Prostate gland (tissue), 2 donors: ENCODE results near the gene LAIR1. TPM values are rescaled to one million over a fixed set of nuclear protein-coding genes. Genes with fewer than 3 reads are reported as not detected.
"Not testable (repeated sequence)": the region's sequence is repeated elsewhere in the genome, so short reads cannot be mapped to it uniquely, and the experiment has no call there.

Source experiments
- DNase-seq: peaks from one replicate; pipeline ENCODE4 v3.0.0-alpha.2; 2019; ENCODE audit warnings: low spot score
- H3K27ac ChIP-seq, 2 donors: fragments of 200-600 bp; sonication (generic); 2 replicates each; pipeline ENCODE4 v1.5.1; 2017 to 2019
- H3K27me3 ChIP-seq: fragments of 200-600 bp; sonication (generic); replicated peaks from 2 replicates; pipeline ENCODE4 v1.5.1; 2019; ENCODE audit not compliant: insufficient read depth
- H3K36me3 ChIP-seq, 2 donors: fragments of 200-600 bp; sonication (generic); 1 replicate in 1 of 2; 2 replicates in 1 of 2; pipeline versions ENCODE4 v1.5.1 to v1.8.1; 2017 to 2019
- H3K4me1 ChIP-seq: fragments of 200-600 bp; sonication (generic); replicated peaks from 2 replicates; pipeline ENCODE4 v1.5.1; 2019
- H3K4me3 ChIP-seq, 2 donors: fragments of 200-600 bp; sonication (generic); 2 replicates each; pipeline ENCODE4 v1.5.1; 2017 to 2019
- H3K9me3 ChIP-seq: fragments of 200-600 bp; sonication (generic); 2 replicates; pipeline ENCODE4 v1.5.1; 2017
- POLR2A ChIP-seq: fragments of 450-650 bp; IDR thresholded peaks from one replicate; pipeline ENCODE4 v1.6.1; 2016; ENCODE audit warnings: antibody characterized with exemption, mild to moderate bottlenecking
- POLR2AphosphoS5 ChIP-seq: sonication (generic); formaldehyde crosslinking; IDR thresholded peaks from one replicate; pipeline ENCODE4 v1.6.1; 2017; ENCODE audit warnings: antibody characterized with exemption
- WGBS: methylation state at CpG from one replicate; pipeline ENCODE4 v1.1.5; 2018; 5-methylcytosine and 5-hydroxymethylcytosine counted together
- intact Hi-C: fragments of 100-400 bp; cut with DNase I; formaldehyde crosslinking; loops from one replicate; pipeline ENCODE4 v1.14.2; 2022
- total RNA-seq, 2 donors: library from RNA; depleted of rRNA; stranded (reverse); fragments of >200 nt; gene quantifications; one replicate each; pipeline ENCODE4 v1.1.0, GENCODE V29; 2016
- TF ChIP-seq, protein P1 (sequence below), 4 experiments: fragments of 200-600 bp in 2 of 4; fragments of 450-650 bp in 2 of 4; sonication (generic) in 2 of 4; IDR thresholded peaks; 1 replicate in 3 of 4; 2 replicates in 1 of 4; pipeline ENCODE4 v1.5.1; 2016 to 2019; ENCODE audit warnings: antibody characterized with exemption in 4 of 4, mild to moderate bottlenecking in 2 of 4, moderate library complexity in 2 of 4

The LAIR1 gene
- total RNA-seq, 2 donors from 2014 or later: 7.2 to 19.7 TPM

DNA sequence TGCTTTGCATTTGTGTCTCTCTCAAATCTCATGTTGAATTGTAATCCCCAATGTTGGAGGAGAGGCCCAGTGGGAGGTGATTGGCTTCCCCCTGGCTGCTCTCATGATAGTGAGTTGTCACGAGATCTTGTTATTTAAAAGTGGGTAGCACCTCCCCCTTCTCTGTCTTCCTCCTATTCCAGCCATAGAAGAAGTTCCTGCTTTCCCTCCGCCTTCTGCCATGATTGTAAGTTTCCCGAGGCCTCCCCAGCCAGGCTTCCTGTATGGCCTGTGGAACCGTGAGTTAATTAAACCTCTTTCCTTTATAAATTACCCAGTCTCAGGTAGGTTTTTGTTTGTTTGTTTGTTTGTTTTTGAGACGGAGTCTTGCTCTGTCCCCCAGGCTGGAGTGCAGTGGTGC lies 29.6 kb downstream of the LAIR1 start:
- Histone ChIP-seq H3K27me3 (no peaks in the 10 kb centered on the region), H3K9me3 (no peaks in the 10 kb centered on the region), H3K36me3 (no peaks in the 10 kb centered on the region), H3K4me3 (no peak overlapping the region), H3K27ac (no peak overlapping the region), H3K4me1 (no peaks in the 10 kb centered on the region)
- 39% methylated on average over 5 of the region's 5 CpGs for WGBS
- DNase-seq: no peak
- intact Hi-C loops: no loop called here
- TF ChIP-seq POLR2AphosphoS5 (no peak), POLR2A (no peak)
- TF ChIP-seq, protein P1, sequence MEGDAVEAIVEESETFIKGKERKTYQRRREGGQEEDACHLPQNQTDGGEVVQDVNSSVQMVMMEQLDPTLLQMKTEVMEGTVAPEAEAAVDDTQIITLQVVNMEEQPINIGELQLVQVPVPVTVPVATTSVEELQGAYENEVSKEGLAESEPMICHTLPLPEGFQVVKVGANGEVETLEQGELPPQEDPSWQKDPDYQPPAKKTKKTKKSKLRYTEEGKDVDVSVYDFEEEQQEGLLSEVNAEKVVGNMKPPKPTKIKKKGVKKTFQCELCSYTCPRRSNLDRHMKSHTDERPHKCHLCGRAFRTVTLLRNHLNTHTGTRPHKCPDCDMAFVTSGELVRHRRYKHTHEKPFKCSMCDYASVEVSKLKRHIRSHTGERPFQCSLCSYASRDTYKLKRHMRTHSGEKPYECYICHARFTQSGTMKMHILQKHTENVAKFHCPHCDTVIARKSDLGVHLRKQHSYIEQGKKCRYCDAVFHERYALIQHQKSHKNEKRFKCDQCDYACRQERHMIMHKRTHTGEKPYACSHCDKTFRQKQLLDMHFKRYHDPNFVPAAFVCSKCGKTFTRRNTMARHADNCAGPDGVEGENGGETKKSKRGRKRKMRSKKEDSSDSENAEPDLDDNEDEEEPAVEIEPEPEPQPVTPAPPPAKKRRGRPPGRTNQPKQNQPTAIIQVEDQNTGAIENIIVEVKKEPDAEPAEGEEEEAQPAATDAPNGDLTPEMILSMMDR (IDR thresholded peaks at IDR 0.05): no peak

DNA sequence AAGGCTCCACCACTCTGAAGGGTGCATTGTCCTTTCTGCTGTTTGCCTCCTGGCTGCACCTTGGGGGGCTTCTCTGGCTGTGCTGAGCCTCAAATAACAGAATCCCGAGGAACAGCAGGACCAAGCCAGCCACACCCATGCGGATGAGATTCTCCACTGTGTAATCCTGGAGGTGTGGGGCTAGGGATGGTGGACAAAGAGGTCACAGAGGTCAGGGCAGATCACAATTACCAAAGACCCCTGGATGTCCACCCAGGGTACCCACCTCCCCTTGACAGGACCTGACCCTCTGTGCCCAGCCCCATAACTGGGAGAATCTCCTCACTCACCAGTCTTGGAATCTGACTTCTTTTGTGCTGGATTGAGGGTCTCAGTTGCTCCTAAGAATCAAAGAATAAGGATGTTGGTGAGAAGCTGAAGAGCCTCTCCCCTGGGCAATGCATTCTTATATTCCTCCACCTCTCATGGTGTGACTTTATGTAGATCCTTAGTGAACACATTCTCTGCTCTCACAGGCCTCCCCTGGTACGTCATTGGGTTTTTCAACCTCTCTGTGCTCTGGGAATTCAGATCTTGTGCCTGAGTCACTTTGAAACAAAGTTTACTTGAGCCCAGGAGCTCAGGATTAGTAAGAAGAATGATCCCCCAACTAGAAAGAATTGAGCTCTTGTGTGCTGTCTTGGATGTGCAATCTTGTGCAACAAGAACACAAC lies 31.0 kb downstream of the LAIR1 start:
- no peak for DNase-seq
- H3K4me3 ChIP-seq: no peak overlapping the region
- H3K27me3 ChIP-seq: no peaks in the 10 kb centered on the region
- intact Hi-C loops: no loop called here
- H3K27ac ChIP-seq: no peak overlapping the region
- no peak for TF ChIP-seq POLR2AphosphoS5
- TF ChIP-seq, protein P1 (IDR thresholded peaks at IDR 0.05): no peak
- no peak for TF ChIP-seq POLR2A
- H3K36me3 ChIP-seq: no peaks in the 10 kb centered on the region
- 82% methylated on average over 3 of the region's 3 CpGs for WGBS
- H3K4me1 ChIP-seq: no peaks in the 10 kb centered on the region
- no peaks in the 10 kb centered on the region for H3K9me3 ChIP-seq

DNA sequence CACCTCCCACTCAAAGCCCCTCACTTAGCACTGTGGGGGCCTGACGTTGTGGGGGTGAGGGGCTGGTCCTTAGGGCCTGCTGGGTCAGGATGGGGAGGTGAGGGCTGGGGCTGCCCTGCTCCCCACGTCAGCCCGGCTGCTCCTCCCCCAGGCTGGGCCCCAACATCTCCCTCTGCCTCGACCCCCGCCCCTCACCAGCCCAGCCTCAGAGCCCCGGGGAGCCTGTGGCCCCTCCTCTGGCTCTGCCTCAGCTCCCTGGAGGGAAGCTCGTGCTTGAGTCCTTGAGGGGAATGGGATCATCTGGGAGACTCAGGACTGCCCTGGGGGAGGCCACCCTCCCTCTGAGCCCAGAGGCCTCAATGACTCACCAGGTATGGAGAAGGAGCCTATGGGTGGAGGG lies 32.6 kb downstream of the LAIR1 start:
- no peak for DNase-seq
- Histone ChIP-seq H3K4me3 (no peak overlapping the region), H3K4me1 (no peaks in the 10 kb centered on the region), H3K9me3 (no peaks in the 10 kb centered on the region), H3K27ac (no peak overlapping the region), H3K36me3 (no peaks in the 10 kb centered on the region), H3K27me3 (no peaks in the 10 kb centered on the region)
- WGBS: 57% methylated on average over 7 of the region's 7 CpGs
- intact Hi-C loops: no loop called here
- TF ChIP-seq, protein P1 (IDR thresholded peaks at IDR 0.05): no peak
- no peak for TF ChIP-seq POLR2A
- TF ChIP-seq POLR2AphosphoS5: no peak

DNA sequence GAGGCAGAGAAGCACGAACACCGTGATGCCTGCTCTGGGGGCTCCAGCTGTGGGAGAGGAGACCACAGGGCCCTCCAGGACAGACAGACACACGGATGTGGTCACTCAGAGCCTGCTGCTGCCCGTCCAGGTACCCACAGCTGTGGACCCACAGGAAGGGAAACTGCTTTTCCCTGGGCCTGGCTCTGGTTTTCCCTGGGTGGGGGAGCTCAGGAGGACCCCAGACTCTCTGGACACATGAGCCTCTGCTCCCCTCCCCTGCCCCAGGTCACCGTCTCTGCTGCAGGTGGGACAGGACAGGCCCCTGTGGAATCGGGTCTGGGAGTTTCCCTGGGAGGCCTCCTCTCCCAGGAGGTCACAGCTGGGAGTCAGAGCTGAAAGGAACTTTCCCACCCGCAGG lies 33.1 kb downstream of the LAIR1 start:
- Histone ChIP-seq H3K9me3 (no peaks in the 10 kb centered on the region), H3K36me3 (no peaks in the 10 kb centered on the region), H3K4me3 (no peak overlapping the region), H3K27me3 (no peaks in the 10 kb centered on the region), H3K27ac (no peak overlapping the region), H3K4me1 (no peaks in the 10 kb centered on the region)
- WGBS: 70% methylated on average over 7 of the region's 7 CpGs
- DNase-seq: no peak
- TF ChIP-seq POLR2AphosphoS5: no peak
- no peak for TF ChIP-seq POLR2A
- TF ChIP-seq, protein P1 (IDR thresholded peaks at IDR 0.05): no peak
- intact Hi-C loops: no loop called here

DNA sequence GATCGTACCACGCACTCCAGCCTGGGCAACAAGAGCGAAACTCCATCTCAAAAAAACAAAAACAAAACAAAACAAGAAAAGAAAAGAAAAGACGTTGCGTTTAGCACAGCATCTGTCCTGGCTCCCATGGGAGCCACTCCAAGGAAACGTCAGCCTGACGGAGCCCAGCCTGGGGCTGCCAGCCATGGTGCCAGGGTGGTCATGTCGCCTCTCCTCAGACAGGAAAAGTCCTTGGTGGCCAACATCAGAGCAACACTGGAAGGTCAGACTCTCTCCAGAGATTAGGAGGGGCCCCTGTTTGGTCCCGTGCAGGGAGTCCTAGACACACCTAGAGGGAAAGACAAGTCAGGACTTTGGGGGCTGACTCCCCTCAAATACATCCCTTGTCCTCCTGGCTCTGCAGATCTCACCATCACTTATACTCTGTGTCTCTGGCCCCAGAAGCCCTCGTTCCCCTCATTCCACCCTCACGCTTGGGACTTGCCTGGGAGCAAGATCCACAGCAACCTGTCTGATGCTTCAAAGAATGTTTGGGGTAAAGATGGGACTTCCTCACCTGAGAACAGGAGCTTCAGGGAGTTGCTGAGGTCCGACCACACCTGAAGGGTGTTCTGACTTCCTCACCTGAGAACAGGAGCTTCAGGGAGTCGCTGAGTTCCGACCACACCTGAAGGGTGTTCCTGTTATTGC lies 35.1 kb downstream of the LAIR1 start:
- WGBS: 83% methylated on average over 14 of the region's 14 CpGs
- H3K27ac ChIP-seq: no peak overlapping the region
- no peaks in the 10 kb centered on the region for H3K4me1 ChIP-seq
- no peak overlapping the region for H3K4me3 ChIP-seq
- H3K36me3 ChIP-seq: no peaks in the 10 kb centered on the region
- H3K27me3 ChIP-seq: no peaks in the 10 kb centered on the region
- no peak for DNase-seq
- intact Hi-C loops: no loop called here
- TF ChIP-seq, protein P1 (IDR thresholded peaks at IDR 0.05): no peak
- TF ChIP-seq POLR2A (no peak), POLR2AphosphoS5 (no peak)
- H3K9me3 ChIP-seq: no peaks in the 10 kb centered on the region

DNA sequence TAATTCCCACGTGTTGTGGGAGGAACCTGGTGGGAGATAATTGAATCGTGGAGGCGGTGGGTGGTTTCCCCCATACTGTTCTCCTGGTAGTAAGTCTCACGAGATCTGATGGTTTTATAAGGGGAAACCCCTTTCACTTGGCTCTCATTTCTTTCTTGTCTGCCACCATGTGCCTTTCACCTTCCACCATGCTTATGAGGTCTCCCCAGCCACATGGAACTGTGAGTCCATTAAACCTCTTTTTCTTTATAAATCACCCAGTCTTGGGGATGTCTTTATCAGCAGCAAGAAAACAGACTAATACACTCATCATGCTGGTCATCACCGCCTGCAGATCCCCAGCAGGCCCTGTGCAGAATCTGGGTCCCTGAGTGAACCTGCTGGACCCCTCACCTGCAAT lies 36.0 kb downstream of the LAIR1 start:
- H3K4me3 ChIP-seq, DNase-seq, H3K9me3 ChIP-seq, H3K27ac ChIP-seq, H3K27me3 ChIP-seq, H3K4me1 ChIP-seq, H3K36me3 ChIP-seq, intact Hi-C loops: not testable (repeated sequence)
- WGBS: 69% methylated on average over 5 of the region's 5 CpGs
